Dedifferentiated amniotic fluid mesenchymal stem cell (primary cell): ENCODE data around the gene C9orf57.
"Not testable (repeated sequence)": the region's sequence is repeated elsewhere in the genome, so short reads cannot be mapped to it uniquely, and the experiment has no call there.

Source experiments
- DNase-seq: peaks from one replicate; pipeline ENCODE4 v3.0.0-alpha.2; 2016; ENCODE audit errors: extremely low spot score

C9orf57 gene

GRCh38 chr9:72060513-72060912 is at the start of gene C9orf57:
Gene C9orf57, minus strand, starts transcription at chr9:72060613. Its CDS starts 1,282 bp downstream, at chr9:72059331.
- DNase-seq: no peak

DNA sequence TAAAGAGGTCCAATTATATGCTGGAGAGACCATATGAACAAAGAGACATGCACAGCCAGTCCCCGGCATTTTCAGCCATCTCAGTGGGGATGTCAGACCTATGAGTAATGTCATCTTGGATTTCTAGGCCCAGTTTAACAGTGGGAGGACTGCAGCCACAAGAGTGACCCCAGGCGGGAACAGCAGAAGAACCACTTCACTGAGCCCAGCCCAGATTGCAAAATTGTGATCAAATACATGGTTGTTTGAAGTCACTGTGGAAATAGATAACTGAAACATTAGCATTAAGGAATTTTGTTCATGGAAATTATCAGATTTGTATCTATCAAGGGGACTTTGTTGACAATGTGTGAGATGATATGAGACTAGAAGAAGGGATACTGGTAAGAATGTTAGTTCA is 42.1 kb upstream of the C9orf57 start:
- DNase-seq: no peak

- DNase-seq: not testable (repeated sequence)
These were observed 35.1 kb upstream of the C9orf57 start for GRCh38 chr9:72095520-72095919.

- DNase-seq: no peak
These were observed 32.4 kb upstream of the C9orf57 start for GRCh38 chr9:72092820-72093219.

GRCh38 chr9:72089451-72090130 is 29.2 kb upstream of the C9orf57 start:
- DNase-seq: no peak

DNA sequence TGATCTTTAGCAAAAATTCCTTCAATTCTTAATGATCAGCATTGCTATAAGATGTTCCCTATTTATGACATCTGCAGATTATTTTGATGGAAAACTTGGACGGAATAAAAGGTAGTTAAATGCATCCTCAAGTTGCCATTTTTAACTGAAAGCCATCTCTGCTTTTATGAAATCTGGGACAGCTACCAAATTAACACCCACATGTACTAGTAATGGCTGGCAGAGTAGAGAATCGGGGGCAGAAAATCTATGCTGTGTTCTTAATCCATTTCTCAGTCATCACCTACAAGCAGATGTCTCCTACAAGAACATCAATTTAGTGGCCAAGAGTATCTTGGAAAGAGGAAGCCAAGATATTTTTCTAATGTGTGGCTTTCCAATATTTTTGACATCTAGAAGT is 22.1 kb upstream of the C9orf57 start:
- no peak for DNase-seq

- not testable (repeated sequence) for DNase-seq
These were observed 14.3 kb upstream of the C9orf57 start for GRCh38 chr9:72074666-72075065.

DNA sequence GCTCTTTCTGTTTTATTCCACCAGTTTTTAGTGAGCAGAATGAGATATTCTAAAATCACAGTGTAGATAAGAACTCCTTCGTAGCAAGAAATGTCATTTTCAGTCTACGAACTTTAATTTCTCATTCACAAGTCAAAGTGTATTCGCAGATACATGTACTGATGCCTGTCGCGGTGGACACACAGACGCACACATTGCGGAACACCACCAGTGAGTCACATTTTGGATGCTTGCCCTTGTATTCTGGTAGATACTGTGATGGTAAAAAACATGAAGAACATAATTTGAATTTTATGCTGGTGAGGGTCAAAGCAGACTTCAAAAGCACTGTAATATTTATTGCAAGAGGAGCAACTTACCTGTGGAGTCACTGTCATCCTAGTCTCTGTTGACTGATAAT is 4.7 kb upstream of the C9orf57 start:
- no peak for DNase-seq

DNA sequence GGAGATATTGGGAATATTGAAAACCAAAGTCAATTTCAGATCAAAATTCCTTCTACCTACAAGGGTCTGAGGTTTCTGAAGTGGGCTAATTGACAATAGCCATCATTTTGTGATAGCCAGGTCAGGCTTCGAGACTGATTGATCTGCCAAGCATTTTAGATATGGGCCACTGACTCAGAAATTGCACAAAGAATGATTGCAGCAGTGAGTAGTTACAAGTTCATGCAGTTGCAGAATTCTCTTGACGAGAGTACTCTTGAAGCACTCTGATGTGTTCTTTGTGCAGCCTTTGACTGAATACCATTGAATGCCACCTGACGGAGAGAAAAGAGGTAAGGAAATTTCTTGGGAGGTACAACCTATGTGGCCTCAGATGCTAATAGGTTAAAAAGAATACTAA is 8.3 kb downstream of the C9orf57 start:
- DNase-seq: no peak

- DNase-seq: no peak
These were observed 11.6 kb downstream of the C9orf57 start for GRCh38 chr9:72048850-72049249.

- DNase-seq: no peak
These were observed 13.6 kb downstream of the C9orf57 start for GRCh38 chr9:72046630-72047456.

- DNase-seq: no peak
These were observed 16.3 kb downstream of the C9orf57 start for GRCh38 chr9:72044095-72044494.

DNA sequence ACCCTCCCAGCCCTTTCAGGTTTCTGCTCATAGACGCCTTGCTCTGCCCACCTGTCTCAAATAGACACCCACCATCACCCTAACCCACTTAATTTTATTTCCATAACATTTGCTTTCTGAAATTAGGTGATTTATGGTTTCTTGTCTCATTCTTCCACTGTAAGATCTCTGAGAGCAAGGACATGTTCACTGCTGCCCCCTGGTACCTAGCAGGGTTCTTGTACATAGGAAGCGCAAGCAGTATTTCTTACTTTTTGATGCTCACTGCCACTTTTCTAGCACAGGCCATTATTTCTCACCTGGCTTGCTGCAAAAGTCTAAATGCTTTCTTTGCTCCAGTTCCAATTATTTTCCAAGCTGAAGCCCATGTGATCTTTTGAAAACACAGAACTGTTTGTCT is 16.8 kb downstream of the C9orf57 start:
- DNase-seq: no peak

- no peak for DNase-seq
These were observed 17.5 kb downstream of the C9orf57 start for GRCh38 chr9:72042928-72043327.

DNA sequence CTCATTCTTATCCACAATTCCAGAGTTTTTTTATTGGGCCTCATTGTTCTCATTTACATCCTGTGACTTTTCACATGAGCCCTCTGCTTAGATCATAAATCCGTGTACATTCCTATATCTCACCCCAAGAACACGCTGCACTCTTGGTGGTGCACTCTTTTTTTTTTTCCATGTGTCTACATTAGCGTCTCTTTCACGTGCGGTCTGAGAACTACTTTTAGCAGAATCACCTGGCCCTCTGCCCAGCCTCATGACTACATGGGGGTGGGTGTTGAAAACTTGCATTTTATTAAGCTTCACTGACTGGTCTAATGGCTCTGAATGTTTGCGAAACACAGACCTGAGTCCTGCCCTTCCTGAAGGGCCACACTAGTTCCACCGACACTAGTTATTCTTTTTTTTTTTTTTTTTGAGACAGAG is 18.6 kb downstream of the C9orf57 start:
- no peak for DNase-seq

DNA sequence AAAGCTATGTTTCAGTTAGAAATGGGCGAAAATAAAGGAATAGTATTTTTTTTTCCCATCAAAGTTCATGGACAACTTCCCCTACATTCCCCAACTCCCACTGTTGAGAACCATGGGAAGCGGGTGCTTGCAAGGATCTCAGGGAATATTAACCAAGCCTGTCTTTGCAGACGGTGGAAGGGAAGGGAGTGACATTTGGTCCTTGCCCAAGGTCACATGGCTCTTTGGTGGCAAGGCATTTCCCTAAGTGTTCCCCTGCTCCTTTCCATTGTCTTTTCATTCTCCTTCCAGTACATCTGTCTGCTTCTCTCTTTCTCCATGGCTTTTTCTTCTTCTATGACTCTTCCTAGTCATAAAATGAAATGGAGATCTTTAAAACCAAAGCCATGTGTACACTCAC is 19.0 kb downstream of the C9orf57 start:
- no peak for DNase-seq

DNA sequence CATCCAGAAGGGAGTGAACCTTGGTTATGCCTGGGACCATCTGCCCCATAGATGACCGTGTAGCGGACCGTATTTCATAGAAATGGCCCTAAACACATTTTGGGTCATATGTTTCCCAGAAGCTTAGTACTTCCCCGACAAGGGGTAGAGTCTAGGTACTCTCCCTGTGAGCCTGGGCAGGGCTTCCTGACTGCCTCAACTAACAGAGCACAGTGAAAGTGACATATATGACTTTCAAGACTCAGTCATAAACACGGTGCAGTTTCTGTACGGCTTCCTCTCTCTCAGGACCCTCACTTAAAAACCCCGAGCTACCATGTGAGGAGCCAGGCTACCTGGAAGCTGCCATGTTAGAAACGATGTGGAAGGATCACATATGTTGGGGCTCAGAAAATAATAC is 20.9 kb downstream of the C9orf57 start:
- no peak for DNase-seq

GRCh38 chr9:72038890-72039410 is 21.5 kb downstream of the C9orf57 start:
- peak; percentile 73 for DNase-seq

GRCh38 chr9:72038408-72038807 is 22.0 kb downstream of the C9orf57 start:
- DNase-seq: no peak

DNA sequence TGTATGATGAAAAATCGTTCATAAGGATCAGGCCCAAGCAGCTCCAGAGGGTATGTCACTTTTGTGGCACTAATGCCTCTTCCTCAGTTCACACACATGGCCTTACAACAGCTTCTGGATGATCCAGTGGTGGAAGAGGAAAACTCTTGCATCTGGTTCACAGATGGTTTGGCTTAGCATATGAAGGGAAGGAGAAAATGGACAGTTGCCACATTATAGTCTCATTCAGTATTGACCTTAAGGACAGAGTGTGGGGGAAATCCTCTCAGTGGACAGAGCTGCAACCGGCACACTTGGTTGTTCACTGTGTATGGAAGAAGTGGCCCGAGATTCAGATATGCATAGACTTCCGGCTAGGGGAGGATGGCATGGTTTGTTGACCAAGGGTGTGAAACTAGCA is 22.8 kb downstream of the C9orf57 start:
- no peak for DNase-seq

- no peak for DNase-seq
These were observed 29.6 kb downstream of the C9orf57 start for GRCh38 chr9:72030767-72031166.

- no peak for DNase-seq
These were observed 30.4 kb downstream of the C9orf57 start for GRCh38 chr9:72029986-72030385.

- DNase-seq: no peak
These were observed 34.5 kb downstream of the C9orf57 start for GRCh38 chr9:72025906-72026305.
